HG03066 (cell line): ENCODE data around the gene STIM1.
"Not testable (repeated sequence)": the region's sequence is repeated elsewhere in the genome, so short reads cannot be mapped to it uniquely, and the experiment has no call there.

Experiments
- ATAC-seq: cut with Tn5 transposase; IDR thresholded peaks from one replicate; pipeline ENCODE4 v1.9.1; 2021; ENCODE audit warnings: low read depth; ENCODE audit not compliant: unreplicated experiment

STIM1 gene

GRCh38 chr11:3854977-3855807 is at the start of gene STIM1:
Gene STIM1, plus strand, starts transcription at chr11:3855664. Its CDS starts 607 bp downstream, at chr11:3856271.
- ATAC-seq = peak; percentile 58

DNA sequence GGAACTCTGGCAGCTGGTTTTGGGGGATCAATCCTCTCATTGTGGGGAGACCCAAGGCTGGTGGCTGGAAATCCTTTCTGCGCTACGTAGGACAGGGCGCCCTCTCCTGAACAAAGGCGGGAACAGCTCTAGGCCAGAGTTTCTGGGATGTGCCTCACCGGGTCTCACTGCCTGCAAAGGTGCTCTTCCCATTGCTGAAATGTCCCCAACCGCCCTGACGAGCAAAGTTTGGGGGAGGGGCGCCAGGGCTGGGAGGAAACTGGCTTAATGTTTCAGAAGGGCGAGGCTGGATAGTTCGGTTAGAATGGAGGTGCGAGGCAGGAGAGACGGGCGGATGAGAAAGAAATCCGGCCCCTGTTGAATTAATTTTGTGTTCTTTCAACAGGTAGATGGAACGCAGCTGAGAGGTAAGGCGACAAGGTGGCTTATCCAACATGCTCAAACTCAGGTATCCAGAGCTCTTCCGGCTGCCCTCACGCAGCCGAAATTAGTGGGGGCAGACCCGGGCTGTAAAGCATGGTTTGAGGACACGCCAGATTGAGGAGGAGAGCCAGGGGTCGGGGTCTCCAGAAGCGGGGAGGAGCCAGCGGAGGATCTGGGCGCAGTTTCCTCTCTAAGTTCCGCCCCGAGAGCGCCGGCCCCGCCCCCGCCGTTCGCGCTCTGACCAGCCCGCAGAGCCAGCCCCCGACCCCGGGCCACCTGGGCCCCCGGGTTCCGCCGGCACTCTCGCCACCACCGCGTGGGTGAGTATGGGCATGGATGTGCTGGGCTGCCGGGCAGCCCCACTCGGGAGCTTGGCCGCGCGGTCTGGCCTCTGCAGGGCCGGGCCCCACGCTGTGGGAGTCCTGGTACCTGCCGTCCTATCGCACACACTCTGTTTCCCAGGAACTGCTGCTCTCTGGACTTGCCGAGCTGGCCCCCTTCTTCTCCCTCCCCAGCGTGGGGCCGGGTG is 47.3 kb upstream of the STIM1 start, which contains the start of gene PGAP2:
TSS of gene PGAP2 (plus strand) at position 652 of the 952 bp plus-strand sequence. CDS start 2,700 bp downstream, outside the sequence.
- ATAC-seq = peak; percentile 81

DNA sequence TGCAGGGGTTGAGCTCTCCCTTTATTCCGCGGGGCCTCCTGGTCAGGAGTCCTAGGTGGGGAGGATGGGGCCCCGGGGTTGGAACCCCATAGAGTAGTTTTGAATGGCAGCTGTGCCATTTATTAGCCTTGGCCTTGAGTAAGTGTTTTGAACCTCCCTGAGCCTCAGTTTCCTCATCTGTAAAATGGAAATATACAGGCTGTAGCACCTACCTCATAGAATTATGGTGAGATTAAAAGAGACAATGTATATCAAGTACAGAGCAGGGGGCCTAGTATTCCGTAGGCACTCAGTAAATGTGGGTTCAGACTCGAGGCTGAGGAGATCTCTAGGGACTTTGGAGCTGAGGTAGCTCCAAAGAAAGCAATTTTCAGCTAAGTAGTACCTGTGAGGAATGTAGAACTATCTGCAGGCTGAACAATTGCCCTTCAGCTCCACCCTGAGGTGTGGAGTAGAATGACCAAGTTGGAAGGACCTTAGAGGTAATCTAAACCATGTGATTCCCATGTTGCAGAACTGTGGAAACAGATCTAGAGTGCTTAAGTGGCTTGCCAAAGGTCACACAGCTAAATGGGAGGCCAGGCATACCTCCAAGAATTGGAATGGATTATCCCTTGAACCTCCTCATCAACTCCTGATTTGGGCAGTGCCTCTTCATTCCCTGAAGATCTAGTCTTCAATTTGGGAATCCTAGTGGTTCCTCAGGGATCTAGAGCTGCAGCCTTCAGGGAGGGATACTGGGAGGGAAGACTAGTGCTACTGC is 46.4 kb upstream of the STIM1 start:
- peak; percentile 66 for ATAC-seq

GRCh38 chr11:3809624-3809928 is 45.9 kb upstream of the STIM1 start:
- ATAC-seq = no peak

GRCh38 chr11:3810446-3810845 is 45.0 kb upstream of the STIM1 start:
- no peak for ATAC-seq

GRCh38 chr11:3810951-3811350 is 44.5 kb upstream of the STIM1 start:
- ATAC-seq = no peak

GRCh38 chr11:3814832-3815231 is 40.6 kb upstream of the STIM1 start:
- not testable (repeated sequence) for ATAC-seq

- ATAC-seq = no peak
Measured at GRCh38 chr11:3815845-3816244, 39.6 kb upstream of the STIM1 start.

- no peak for ATAC-seq
Measured at GRCh38 chr11:3816673-3817072, 38.8 kb upstream of the STIM1 start.

DNA sequence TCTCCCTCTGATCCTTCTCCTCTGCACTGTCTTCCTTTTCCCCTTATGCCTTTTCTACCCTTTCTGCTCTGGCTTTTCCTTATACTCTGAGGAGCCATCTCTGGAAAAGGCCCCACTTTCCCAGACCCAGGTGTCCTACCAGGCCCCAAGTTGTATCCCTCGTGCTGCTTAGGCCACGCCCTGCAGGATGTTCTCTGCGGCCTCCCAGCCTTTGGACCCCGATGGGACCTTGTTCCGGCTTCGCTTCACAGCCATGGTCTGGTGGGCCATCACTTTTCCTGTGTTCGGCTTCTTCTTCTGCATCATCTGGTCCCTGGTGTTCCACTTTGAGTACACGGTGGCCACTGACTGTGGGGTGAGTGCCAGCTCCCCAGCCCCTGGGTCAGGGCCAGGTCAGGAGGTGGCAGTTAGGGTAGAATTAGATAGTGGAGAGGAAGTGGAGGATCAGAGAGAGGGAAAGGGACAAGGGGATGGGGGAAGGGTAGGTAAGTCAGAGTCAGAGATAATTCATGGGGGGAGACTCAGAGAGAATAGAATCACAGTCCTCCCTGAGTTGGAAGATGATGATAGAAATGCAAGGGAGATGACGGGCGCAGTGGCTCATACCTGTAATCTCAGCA is 38.2 kb upstream of the STIM1 start:
- no peak for ATAC-seq

DNA sequence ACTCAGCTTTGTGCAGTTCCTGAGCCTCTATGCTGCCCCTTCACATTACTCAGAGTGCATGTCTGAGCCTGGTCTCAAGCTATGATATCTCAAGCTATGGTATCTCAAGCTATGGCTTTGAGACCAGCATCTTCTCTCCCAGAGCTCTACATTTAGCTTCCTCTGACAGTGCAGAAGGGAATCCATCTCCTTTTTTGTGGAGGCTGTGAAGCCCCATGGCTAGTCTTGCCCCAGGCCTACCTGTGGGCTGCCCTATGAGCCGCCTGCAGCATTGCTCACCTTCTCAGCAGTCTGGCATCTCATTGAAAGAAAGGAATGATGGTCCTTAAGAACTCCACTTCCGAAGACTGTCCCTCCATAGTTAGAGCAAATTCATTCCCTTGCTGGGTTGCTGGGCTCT is 34.5 kb upstream of the STIM1 start:
- ATAC-seq = no peak

GRCh38 chr11:3822312-3822711 is 33.2 kb upstream of the STIM1 start:
- ATAC-seq = no peak

- ATAC-seq = no peak
Measured at GRCh38 chr11:3823303-3823702, 32.2 kb upstream of the STIM1 start.

DNA sequence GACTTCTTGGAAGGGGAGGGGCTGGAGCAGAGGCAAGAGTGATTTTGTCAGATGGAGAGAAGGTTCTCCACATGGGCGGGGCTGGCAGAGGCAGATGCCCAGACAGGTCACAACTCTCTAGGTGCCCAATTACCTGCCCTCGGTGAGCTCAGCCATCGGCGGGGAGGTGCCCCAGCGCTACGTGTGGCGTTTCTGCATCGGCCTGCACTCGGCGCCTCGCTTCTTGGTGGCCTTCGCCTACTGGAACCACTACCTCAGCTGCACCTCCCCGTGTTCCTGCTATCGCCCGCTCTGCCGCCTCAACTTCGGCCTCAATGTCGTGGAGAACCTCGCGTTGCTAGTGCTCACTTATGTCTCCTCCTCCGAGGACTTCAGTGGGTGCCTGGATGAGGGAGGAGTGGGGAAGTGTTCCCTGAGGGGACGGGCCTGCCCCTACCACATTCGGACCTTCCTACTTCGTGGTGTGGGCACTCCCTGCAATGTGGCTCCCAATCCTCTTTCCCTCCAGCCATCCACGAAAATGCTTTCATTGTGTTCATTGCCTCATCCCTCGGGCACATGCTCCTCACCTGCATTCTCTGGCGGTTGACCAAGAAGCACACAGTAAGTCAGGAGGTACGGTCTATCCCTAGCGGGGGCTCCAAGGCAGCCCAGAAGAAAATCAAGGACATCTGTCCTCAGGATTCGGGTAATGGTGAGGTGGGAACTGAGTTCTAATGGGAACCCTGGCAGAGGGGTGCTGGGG is 31.5 kb upstream of the STIM1 start:
- ATAC-seq = no peak

DNA sequence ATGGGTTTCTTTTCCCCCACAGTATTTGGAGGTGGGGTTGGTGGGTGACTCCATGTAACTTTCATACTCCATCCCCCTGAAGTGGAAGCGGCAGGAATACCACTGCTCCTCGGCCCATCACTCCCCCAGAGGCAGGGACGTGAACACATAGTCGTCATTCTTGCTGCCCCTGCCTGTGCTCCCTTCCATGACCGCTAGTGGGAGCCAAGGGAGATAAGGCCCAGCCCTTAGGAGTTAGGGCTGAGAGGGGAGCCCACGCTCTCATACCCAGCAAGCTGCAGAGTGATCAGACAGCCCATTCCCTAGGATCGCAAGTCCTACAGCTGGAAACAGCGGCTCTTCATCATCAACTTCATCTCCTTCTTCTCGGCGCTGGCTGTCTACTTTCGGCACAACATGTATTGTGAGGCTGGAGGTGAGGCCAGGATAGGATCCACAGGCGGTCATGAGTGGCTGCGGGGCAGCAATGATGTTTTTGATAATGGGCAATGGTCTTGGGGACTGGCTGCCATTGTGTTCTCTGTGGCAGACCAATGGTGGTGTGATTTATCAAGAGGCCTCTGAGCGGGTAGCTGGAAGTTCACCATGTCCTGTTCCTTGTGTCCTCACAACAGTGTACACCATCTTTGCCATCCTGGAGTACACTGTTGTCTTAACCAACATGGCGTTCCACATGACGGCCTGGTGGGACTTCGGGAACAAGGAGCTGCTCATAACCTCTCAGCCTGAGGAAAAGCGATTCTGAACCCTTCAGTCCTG is 30.6 kb upstream of the STIM1 start:
- peak; percentile 82 for ATAC-seq

- ATAC-seq = no peak
Measured at GRCh38 chr11:3825473-3826154, 29.9 kb upstream of the STIM1 start.

DNA sequence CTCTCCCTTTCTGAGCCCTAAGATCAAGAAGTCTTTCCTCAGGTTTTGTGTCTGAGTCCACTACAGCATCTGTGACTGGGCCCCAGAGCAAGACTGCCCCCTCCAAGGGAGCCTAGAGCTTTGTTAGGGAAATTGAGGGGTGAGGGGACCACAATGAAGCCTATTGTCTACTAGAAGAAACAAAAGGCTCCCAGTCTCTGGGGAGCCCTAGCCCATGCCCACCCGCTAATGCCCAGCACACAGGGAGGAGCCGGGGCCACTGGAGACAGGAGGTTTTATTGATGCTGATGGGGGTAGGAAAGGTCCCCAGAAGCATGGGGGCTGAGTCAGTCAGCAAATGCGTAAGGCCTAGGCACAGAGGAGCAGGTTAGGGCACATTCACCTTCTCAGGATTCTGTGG is 28.7 kb upstream of the STIM1 start:
- ATAC-seq = no peak

DNA sequence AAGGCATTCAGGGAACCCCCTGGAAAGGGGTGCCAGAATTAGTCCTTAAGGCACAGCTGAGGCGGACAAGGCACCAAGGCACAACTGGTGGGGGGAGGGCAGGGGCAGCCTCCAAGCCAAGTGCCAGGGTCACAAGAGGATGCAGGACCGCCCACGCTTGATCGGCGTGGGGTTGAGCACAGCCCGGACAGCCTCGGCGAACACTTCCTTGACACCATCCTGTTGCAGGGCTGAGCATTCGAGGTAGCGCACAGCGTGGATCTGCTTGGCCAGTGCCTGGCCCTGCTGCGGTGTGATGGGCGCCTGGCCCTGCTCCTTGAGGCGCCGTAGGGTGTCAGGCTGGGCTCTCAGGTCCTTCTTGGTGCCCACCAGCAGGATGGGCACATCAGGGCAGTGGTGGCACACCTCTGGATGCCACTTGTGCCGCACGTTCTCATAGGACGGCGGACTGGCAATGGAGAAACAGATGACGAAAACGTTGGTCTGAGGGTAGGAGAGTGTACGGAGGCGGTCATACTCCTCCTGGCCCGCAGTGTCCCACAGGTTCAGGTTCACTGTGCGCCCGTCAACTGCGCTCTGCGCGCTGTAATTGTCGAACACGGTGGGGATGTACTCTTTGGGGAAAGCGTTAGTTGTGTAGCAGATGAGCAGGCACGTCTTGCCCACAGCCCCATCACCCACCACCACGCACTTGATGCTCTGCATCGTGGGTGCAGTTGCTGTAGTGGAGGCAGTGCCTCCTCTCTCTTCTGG is 27.9 kb upstream of the STIM1 start:
- ATAC-seq = no peak
